Transverse colon (tissue), 3 donors: ENCODE results near the gene BTD.
"Not testable (repeated sequence)": the region's sequence is repeated elsewhere in the genome, so short reads cannot be mapped to it uniquely, and the experiment has no call there.

ENCODE experiments used
- CTCF ChIP-seq, 5 experiments: fragments of 200-600 bp in 3 of 5; fragments of 450-650 bp in 2 of 5; sonication (generic) in 3 of 5; IDR thresholded peaks; 1 replicate in 2 of 5; 2 replicates in 3 of 5; pipeline ENCODE4 v1.5.1; 2016 to 2017; ENCODE audit warnings: antibody characterized with exemption in 5 of 5, inconsistent platforms in 3 of 5, mild to moderate bottlenecking in 2 of 5, moderate library complexity in 1 of 5
- EP300 ChIP-seq: sonication (generic); formaldehyde crosslinking; IDR thresholded peaks from one replicate; pipeline ENCODE4 v1.6.1; 2017; ENCODE audit warnings: antibody characterized with exemption, low read depth

DNA sequence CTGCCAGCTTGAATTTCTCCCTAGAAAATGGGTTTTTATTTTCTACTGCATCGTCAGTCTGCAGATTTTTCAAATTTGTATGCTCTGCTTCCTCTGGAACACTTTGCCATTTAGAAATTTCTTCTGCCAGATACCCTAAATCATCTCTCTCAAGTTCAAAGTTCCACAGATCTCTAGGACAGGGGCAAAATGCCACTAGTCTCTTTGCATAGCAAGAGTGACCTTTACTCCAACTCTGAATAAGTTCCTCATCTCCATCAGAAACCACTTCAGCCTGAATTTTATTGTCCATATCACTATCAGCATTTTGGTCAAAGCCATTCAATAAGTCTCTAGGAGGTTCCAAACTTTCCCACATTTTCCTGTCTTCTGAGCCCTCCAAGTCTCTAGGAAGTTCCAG is 3.0 kb downstream of the BTD start:
- TF ChIP-seq CTCF (IDR thresholded peaks at IDR 0.05); EP300: not testable (repeated sequence)
